Cardiac ventricle fibroblast (primary cell): ENCODE measurements around the gene CEP104. TPM values are rescaled to one million over a fixed set of nuclear protein-coding genes. Genes with fewer than 3 reads are reported as not detected.

Experiments
- total RNA-seq: library from RNA; depleted of rRNA; stranded (reverse); fragments of >200 nt; gene quantifications from 2 replicates; pipeline ENCODE4 v1.2.3, GENCODE V29; 2015

Gene CEP104
- 9.7 and 16.7 TPM in 2 replicates for total RNA-seq

DNA sequence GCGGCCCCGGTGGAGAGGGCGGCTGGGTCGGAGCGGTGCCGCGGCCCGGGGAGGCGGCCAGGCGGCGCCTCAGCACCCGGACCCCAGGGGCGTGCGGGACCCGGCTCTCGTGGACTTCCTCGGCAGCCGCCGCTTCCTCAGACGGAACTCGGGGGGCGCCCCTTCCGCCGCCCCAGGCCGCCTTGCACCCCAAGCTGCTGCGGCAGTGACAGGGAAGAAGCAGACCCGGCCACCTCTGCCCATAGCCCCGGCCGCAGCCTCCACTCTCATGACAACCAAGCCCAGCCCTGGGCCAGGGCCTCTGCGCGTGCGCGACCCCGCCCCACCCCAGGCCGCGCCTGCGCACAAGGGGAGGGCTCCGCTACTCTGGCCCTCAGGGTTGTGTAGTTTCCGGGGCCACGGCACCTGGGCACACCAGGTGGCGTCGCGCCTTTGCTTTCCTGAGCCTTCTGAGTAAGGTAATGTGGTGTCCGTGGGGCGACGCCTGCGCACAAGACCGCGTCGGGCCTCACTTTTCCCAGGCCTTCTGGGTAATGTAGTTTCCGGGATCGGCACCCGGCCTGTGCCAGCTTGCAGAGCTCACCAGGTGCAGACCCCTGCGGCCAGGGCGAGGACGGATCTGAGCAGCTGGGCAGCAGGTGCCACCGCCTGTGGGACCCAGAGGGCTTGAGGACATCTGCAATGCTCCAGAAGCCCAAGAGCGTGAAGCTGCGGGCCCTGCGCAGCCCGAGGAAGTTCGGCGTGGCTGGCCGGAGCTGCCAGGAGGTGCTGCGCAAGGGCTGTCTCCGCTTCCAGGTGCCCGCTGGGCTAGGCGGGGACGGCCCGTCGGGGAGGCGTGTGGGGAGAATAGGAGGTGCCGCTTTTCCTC lies at the start of gene CEP104, which contains the start of gene DFFB:
CEP104 (minus strand) TSS at position 289 of the 868 bp plus-strand sequence. CDS start 4,804 bp downstream, outside the sequence.
DFFB (plus strand) TSS at position 554 of the 868 bp plus-strand sequence; CDS start at position 682, 128 bp downstream.

DNA sequence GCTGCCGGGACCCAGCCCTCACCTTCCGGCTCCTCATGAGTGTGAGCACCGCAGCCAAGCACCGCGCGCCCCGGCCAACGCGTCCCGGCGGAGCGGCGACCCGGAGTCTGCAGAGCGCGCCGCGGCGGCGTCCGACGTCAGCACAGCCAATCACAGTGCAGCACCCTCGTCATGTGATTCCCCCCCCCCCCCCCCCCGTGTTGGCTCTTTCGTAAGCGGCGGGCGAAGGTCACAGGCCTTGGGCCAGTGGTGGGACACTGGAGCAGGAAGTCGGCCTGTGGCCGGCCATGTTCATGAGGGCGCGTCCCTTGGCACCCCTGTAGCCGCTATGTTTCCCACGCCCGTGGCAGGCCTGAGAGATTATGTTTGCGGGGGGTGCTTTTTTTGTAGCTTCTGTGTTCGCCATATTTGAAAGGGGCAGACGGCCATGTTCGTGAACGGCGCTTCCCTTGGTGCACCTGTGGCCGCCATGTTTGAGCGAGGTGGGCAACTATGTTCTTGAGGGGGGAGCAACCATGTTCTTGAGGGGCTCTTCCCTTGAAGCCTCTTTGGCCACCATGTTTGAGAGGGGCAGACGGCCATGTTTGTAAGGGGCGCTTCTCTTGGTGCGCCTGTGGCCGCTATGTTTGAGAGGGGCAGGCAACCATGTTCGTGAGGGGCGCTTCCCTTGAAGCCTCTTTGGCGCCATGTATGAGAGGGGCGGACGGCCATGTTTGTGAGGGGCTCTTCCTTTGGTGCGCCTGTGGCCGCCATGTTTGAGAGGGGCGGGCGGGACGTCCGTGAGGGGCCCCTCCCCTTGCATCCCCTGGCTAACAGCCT lies 43.3 kb upstream of the CEP104 start, which contains the start of gene C1orf174:
C1orf174 (minus strand) TSS at position 123 of the 819 bp plus-strand sequence; CDS start at position 37, 86 bp downstream.

DNA sequence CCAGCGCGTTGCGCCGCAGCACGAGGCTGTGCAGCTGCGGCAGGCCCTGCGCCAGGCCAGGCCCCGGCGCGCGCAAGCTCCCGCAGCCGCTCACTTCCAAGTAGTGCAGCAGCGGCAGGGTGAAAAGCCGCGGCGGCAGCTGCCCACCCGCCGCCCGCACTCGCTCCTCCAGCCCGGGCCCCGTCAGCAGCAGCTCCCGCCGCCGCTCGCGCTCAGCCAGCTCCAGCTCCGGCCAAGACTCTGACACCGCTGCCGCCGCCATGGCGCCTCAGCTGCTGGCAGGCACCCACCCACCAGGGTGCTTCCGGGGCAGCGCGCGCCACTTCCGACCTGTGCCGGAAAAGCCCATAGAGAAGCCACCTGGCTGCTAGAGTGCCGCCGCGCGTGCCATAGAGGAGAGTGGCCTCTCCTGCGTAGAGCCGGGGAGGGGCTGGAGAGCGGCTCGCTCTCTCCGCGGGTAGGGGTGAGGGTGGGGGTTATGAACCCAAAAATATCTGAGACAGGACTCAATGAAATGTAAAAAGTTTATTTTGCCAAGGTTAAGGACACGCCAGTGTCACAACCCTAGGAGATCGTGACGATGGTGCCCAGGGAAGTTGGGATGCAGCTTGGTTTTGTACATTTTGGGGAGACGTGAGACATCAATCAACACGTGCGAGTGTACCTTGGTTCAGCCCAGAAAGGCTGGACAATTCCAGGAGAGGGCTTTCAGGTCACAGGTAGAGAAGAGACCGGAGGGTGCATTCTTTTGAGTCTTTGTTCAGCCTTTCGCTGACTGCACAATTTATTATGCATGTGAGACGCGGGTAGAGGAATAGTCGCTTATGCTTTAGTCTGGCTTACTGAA lies 60.6 kb downstream of the CEP104 start, which contains the start of gene LRRC47:
LRRC47 (minus strand) TSS at position 284 of the 847 bp plus-strand sequence; CDS start at position 262, 22 bp downstream.

DNA sequence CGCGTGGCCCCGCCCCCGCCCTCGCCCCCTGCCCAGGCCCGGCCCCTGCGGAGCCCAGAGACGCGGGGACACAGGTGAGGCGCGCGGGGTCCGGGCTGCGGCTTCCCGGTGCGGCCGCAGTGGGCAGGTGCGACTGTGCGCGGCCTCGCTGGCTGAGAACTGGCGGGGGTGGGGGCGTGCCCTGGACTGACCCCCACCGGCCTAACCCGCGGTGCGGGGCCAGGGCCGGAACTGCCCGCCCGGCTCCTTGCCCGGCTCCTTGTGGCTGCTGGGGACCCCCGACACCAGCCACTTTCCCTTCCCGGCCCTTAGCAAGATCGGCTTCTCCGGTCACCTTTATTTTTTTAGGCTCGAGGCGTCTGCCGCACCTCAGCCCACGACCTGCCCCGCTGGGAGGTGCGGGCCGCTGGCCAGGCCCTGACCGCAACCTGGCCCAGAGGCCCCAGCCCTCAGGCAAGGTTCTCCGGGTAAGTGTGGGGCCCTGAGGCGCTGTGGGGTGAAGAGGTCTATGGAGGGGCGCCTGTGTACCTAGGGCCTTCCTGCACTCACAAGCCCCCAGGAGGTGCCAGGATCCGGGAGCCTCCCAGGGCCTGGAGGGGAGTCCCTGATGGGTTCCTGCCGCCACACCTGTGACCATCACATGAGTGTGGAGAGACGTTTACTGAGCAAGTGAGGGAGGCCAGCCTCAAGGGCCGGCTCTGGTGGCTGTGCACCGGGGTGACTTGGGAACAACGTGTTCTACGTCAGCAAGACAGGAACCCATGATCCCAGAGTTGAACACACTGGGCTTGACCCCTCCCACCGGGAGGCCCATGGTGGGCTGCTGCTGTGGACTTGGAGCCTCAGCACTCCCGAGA lies 84.1 kb downstream of the CEP104 start, which contains the start of gene SMIM1:
SMIM1 (plus strand) TSS at position 35 of the 857 bp plus-strand sequence. CDS start 2,625 bp downstream, outside the sequence.

Other genes with a start within 250 kb of the CEP104 start
- gene MEGF6, start 245.7 kb downstream of the CEP104 start, total RNA-seq: 1.2 and 2.4 TPM in 2 replicates
- gene TPRG1L, start 232.2 kb downstream of the CEP104 start, total RNA-seq: 24.5 and 32.0 TPM in 2 replicates
- 9.9 and 12.7 TPM in 2 replicates for gene WRAP73, start 207.1 kb downstream of the CEP104 start, total RNA-seq
- gene TP73, start 204.7 kb downstream of the CEP104 start, total RNA-seq: not detected in 2 replicates
- gene CCDC27, start 104.8 kb downstream of the CEP104 start, total RNA-seq: not detected in 2 replicates
- gene SMIM1, start 84.5 kb downstream of the CEP104 start, total RNA-seq: 2.1 TPM in 1 of 2 replicates, not detected in the other
- gene LRRC47, start 60.7 kb downstream of the CEP104 start, total RNA-seq: 30.4 and 34.1 TPM in 2 replicates
- gene DFFB, start 265 bp upstream of the CEP104 start, total RNA-seq: 3.9 and 4.5 TPM in 2 replicates
- 26.0 and 30.8 TPM in 2 replicates for gene C1orf174, start 43.1 kb upstream of the CEP104 start, total RNA-seq